A549 (cell line): ENCODE data around the gene JAML.

Experiments
- CBX2 ChIP-seq: fragments of 200-600 bp; sonication (generic); IDR thresholded peaks from 2 replicates; pipeline ENCODE4 v1.6.1; 2016; ENCODE audit warnings: low read depth, mild to moderate bottlenecking, borderline replicate concordance
- ESRRA ChIP-seq: fragments of 150-350 bp; IDR thresholded peaks from 2 replicates; pipeline ENCODE4 v1.6.1; 2014; ENCODE audit warnings: mild to moderate bottlenecking, low read length, borderline replicate concordance
- HDAC2 ChIP-seq: fragments of 200-600 bp; sonication (generic); IDR thresholded peaks from 2 replicates; pipeline ENCODE4 v1.6.1; 2016
- HOXB13 ChIP-seq: fragments of 250-450 bp; sonication (Bioruptor Pico); IDR thresholded peaks from 2 replicates; pipeline ENCODE4 v1.5.0; 2020; ENCODE audit warnings: low read depth, mild to moderate bottlenecking, moderate library complexity
- JUN ChIP-seq, 2 experiments: fragments of >200 bp; sonication (Bioruptor Twin); formaldehyde crosslinking; IDR thresholded peaks; 2 replicates in 1 of 2; 3 replicates in 1 of 2; pipeline ENCODE4 v1.6.1; 2016 to 2017
- KDM1A ChIP-seq: fragments of 200-600 bp; sonication (generic); IDR thresholded peaks from 2 replicates; pipeline ENCODE4 v1.6.1; 2016; ENCODE audit warnings: low read depth, mild to moderate bottlenecking
- MAZ ChIP-seq: fragments of 150-350 bp; IDR thresholded peaks from 2 replicates; pipeline ENCODE4 v1.6.1; 2014; ENCODE audit warnings: antibody characterized with exemption, low read depth, low read length, borderline replicate concordance
- PHF8 ChIP-seq: fragments of 200-600 bp; sonication (generic); IDR thresholded peaks from 2 replicates; pipeline ENCODE4 v1.6.1; 2016; ENCODE audit warnings: low read depth, mild to moderate bottlenecking, antibody characterized with exemption, moderate library complexity, borderline replicate concordance
- POLR2A ChIP-seq: IDR thresholded peaks from 2 replicates; pipeline ENCODE4 v1.6.1; 2012; ENCODE audit warnings: mild to moderate bottlenecking, low read length
- POLR2AphosphoS2 ChIP-seq: conservative IDR thresholded peaks from 2 replicates; pipeline ENCODE4 v1.6.1; 2012; ENCODE audit warnings: low read length, improper control_type of control experiment, inconsistent platforms
- REST ChIP-seq: fragments of 200-600 bp; sonication (generic); IDR thresholded peaks from 2 replicates; pipeline ENCODE4 v1.6.1; 2016; ENCODE audit warnings: antibody characterized with exemption, mild to moderate bottlenecking, moderate library complexity
- TF ChIP-seq, protein P1 (sequence below): fragments of >200 bp; sonication (Bioruptor Twin); formaldehyde crosslinking; IDR thresholded peaks from 3 replicates; pipeline ENCODE4 v1.5.1; 2016
- TF ChIP-seq, protein P2 (sequence below): IDR thresholded peaks from 2 replicates; pipeline ENCODE4 v1.6.1; 2012

GRCh38 chr11:118252688-118253087, 27.9 kb upstream of the JAML start:
- no peak for TF ChIP-seq POLR2A
- TF ChIP-seq, protein P1, sequence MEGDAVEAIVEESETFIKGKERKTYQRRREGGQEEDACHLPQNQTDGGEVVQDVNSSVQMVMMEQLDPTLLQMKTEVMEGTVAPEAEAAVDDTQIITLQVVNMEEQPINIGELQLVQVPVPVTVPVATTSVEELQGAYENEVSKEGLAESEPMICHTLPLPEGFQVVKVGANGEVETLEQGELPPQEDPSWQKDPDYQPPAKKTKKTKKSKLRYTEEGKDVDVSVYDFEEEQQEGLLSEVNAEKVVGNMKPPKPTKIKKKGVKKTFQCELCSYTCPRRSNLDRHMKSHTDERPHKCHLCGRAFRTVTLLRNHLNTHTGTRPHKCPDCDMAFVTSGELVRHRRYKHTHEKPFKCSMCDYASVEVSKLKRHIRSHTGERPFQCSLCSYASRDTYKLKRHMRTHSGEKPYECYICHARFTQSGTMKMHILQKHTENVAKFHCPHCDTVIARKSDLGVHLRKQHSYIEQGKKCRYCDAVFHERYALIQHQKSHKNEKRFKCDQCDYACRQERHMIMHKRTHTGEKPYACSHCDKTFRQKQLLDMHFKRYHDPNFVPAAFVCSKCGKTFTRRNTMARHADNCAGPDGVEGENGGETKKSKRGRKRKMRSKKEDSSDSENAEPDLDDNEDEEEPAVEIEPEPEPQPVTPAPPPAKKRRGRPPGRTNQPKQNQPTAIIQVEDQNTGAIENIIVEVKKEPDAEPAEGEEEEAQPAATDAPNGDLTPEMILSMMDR = no peak
- TF ChIP-seq ESRRA = no peak
- TF ChIP-seq MAZ = no peak
- no peak for TF ChIP-seq HDAC2
- no peak for TF ChIP-seq POLR2AphosphoS2
- TF ChIP-seq CBX2 = no peak
- no peak for TF ChIP-seq JUN (IDR thresholded peaks at IDR 0.05)
- TF ChIP-seq, protein P2, sequence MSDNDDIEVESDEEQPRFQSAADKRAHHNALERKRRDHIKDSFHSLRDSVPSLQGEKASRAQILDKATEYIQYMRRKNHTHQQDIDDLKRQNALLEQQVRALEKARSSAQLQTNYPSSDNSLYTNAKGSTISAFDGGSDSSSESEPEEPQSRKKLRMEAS = no peak
- TF ChIP-seq HOXB13 (CRISPR knock-in tag) = no peak
- TF ChIP-seq KDM1A = no peak
- no peak for TF ChIP-seq REST
- no peak for TF ChIP-seq PHF8
